Small intestine (tissue), 7 donors: Measurements from ENCODE around the gene ATOH8. TPM values are rescaled to one million over a fixed set of nuclear protein-coding genes. Genes with fewer than 3 reads are reported as not detected.

Experiments
- DNase-seq, 2 donors: peaks; one replicate each; pipeline versions ENCODE4 v3.0.0 to v3.0.0-alpha.2; 2013
- FAIRE-seq: peaks from 2 replicates; lab custom pipeline; 2012; peaks lifted over from hg19 to GRCh38; lab: Jason Lieb, UNC
- H3K27ac ChIP-seq, 3 donors: one replicate each; pipeline ENCODE4 v1.5.1; 2013; ENCODE audit warnings: low read length in 2 of 3, mild to moderate bottlenecking in 2 of 3, control low read depth in 1 of 3, inconsistent platforms in 1 of 3, low read depth in 1 of 3, moderate library complexity in 1 of 3
- H3K27me3 ChIP-seq, 3 donors: one replicate each; pipeline ENCODE4 v1.6.1; 2013; ENCODE audit warnings: low read length in 3 of 3, inconsistent platforms in 1 of 3; ENCODE audit not compliant: control insufficient read depth in 3 of 3, insufficient read depth in 3 of 3
- H3K36me3 ChIP-seq, 3 donors: one replicate each; pipeline ENCODE4 v1.6.1; 2013; ENCODE audit warnings: low read length in 3 of 3, inconsistent platforms in 1 of 3, low read depth in 1 of 3, mild to moderate bottlenecking in 1 of 3, moderate library complexity in 1 of 3; ENCODE audit not compliant: control insufficient read depth in 3 of 3, insufficient read depth in 2 of 3
- H3K4me1 ChIP-seq, 3 donors: one replicate each; pipeline ENCODE4 v1.6.1; 2013; ENCODE audit warnings: low read length in 2 of 3, inconsistent platforms in 1 of 3, low read depth in 1 of 3, mild to moderate bottlenecking in 1 of 3, moderate library complexity in 1 of 3; ENCODE audit not compliant: control insufficient read depth in 3 of 3, insufficient read depth in 2 of 3
- H3K4me3 ChIP-seq, 3 donors: one replicate each; pipeline ENCODE4 v1.5.1; 2013; ENCODE audit warnings: low read length in 3 of 3, control low read depth in 1 of 3, inconsistent platforms in 1 of 3, low read depth in 1 of 3, mild to moderate bottlenecking in 1 of 3, moderate library complexity in 1 of 3
- H3K9me3 ChIP-seq, 2 donors: one replicate each; pipeline ENCODE4 v1.6.1; 2013; ENCODE audit warnings: low read depth in 1 of 2, low read length in 1 of 2; ENCODE audit not compliant: control insufficient read depth in 2 of 2, insufficient read depth in 1 of 2
- WGBS, 3 donors: extraction: QIAGEN DNeasy Blood & Tissue Kit; methylation state at CpG; one replicate each; pipeline ENCODE4 v1.1.7; 2013; 5-methylcytosine and 5-hydroxymethylcytosine counted together
- polyA plus RNA-seq, 4 donors: library from polyadenylated mRNA; stranded (reverse) in 3 of 4; unstranded in 1 of 4; fragments of 200-250 nt in 3 of 4; fragments of 120-200 nt in 1 of 4; gene quantifications; one replicate each; pipeline versions ENCODE4 v1.2.1 to v1.2.3, GENCODE V29; 2013
- donor health status: healthy with polysubstance abuse.
- donor health status: control.
- donor health status: control.
- donor health status: Bipolar disorder and iron deficiency.
- donor health status: healthy.

Gene ATOH8
- polyA plus RNA-seq, 4 donors: 1.6 to 18.4 (median 3.7) TPM

GRCh38 chr2:85785027-85785822, 31.4 kb downstream of the ATOH8 start:
- DNase-seq: no peak

DNA sequence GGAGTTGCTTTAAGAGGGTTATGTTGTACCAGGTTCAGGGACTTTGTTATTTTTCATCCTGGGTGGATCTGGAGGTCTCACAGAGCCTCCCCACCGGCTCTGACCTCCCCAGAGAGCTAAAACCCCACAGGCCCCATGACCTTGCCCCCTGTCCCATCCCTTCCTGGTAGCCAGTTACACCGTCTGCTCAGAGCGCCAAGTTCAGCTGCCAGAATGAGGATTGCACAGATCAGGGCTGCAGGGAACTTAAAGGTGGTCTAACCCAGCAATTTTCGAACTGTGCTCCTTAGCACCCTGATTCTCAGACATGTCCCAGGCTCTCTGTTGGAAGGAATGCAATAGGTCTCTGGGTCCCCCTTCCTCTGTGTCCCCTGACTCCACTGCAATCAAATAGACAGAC, 32.1 kb downstream of the ATOH8 start:
- DNase-seq (no peak), FAIRE-seq (no peak)
- no peaks in the 10 kb centered on the region for H3K4me1 ChIP-seq
- H3K9me3 ChIP-seq: no peaks in the 10 kb centered on the region
- no peak overlapping the region for H3K4me3 ChIP-seq
- 71 to 80% (median 72%) methylated on average over 4 of the region's 4 CpGs for WGBS, 3 donors
- peaks cover 0 to 20% (median 0%) of the 10 kb centered on the region in 3 donors for H3K36me3 ChIP-seq
- H3K27ac ChIP-seq: no peak overlapping the region
- H3K27me3 ChIP-seq: peaks cover 0 to 6% (median 0%) of the 10 kb centered on the region in 3 donors

More at GRCh38 chr2:85785027-85785822, 31.4 kb downstream of the ATOH8 start:
- Histone ChIP-seq H3K36me3 (peaks cover 0 to 25% (median 0%) of the 10 kb centered on the region in 3 donors), H3K27me3 (peaks cover 0 to 6% (median 0%) of the 10 kb centered on the region in 3 donors), H3K9me3 (no peaks in the 10 kb centered on the region), H3K4me1 (no peaks in the 10 kb centered on the region), H3K4me3 (no peak overlapping the region), H3K27ac (no peak overlapping the region)
- no peak for FAIRE-seq
- 59 to 80% (median 76%) methylated on average over 23 to 25 of the region's 25 CpGs for whole genome bisulfite sequencing, 3 donors

- Histone ChIP-seq H3K27ac (no peak overlapping the region), H3K27me3 (peaks cover 0 to 6% (median 0%) of the 10 kb centered on the region in 3 donors), H3K4me1 (no peaks in the 10 kb centered on the region), H3K4me3 (no peak overlapping the region), H3K9me3 (no peaks in the 10 kb centered on the region), H3K36me3 (peaks cover 0 to 18% (median 0%) of the 10 kb centered on the region in 3 donors)
- DNase-seq (no peak), FAIRE-seq (no peak)
- 83 to 91% (median 91%) methylated on average over 7 of the region's 7 CpGs for WGBS, 3 donors
Observed at GRCh38 chr2:85786444-85786843, 32.7 kb downstream of the ATOH8 start.

- peaks cover 0 to 18% (median 0%) of the 10 kb centered on the region in 3 donors for H3K36me3 ChIP-seq
- no peak for DNase-seq
- no peaks in the 10 kb centered on the region for H3K4me1 ChIP-seq
- no peaks in the 10 kb centered on the region for H3K9me3 ChIP-seq
- FAIRE-seq: no peak
- no peak overlapping the region for H3K4me3 ChIP-seq
- no peak overlapping the region for H3K27ac ChIP-seq
- H3K27me3 ChIP-seq: peaks cover 0 to 6% (median 0%) of the 10 kb centered on the region in 3 donors
- 75 to 85% (median 79%) methylated on average over 14 of the region's 14 CpGs for WGBS, 3 donors
Observed at GRCh38 chr2:85786865-85787264, 33.1 kb downstream of the ATOH8 start.

DNA sequence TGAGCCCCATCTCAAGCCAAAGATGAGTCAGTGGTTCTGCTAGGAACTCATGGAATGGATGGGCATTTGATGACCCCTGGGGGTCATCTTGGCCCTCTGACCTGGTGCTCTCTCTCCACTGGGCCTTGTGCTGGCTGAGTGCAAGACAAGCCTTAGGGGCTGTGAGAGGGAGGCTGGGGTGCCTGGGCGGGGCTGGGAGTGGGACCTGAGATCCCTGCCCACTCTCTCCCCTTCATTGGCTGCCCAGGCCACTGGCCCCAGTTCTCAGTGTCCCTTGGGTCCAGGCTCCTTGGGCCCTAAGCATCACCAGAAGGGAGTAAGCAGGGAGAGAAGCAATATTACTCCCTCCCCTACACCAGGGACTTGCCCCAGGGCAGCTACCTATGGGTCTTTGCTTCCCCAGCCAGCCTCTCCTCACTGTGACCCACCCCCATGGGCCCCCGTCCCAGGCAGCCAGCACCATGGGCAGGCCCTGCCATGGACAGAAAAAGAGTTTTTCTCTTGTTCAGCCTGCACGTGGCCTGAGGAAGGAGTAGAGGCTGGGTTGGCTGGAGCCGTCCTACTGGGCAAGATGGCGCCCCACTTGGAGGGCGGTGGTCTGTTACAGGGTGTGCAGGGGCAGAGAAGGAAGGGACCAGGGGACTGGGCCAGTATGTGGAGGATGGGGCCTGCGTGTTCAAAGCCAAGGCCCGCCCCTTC, 33.6 kb downstream of the ATOH8 start:
- Histone ChIP-seq H3K27ac (no peak overlapping the region), H3K27me3 (peaks cover 0 to 6% (median 0%) of the 10 kb centered on the region in 3 donors), H3K9me3 (no peaks in the 10 kb centered on the region), H3K36me3 (peaks cover 0 to 18% (median 0%) of the 10 kb centered on the region in 3 donors), H3K4me3 (no peak overlapping the region), H3K4me1 (no peaks in the 10 kb centered on the region)
- FAIRE-seq (no peak), DNase-seq (no peak)
- 82 to 91% (median 85%) methylated on average over 8 of the region's 8 CpGs for WGBS, 3 donors

- H3K27me3 ChIP-seq: peaks cover 0 to 6% (median 0%) of the 10 kb centered on the region in 3 donors
- WGBS, 3 donors: 88 to 93% (median 89%) methylated on average over 6 of the region's 6 CpGs
- no peak for DNase-seq
- H3K27ac ChIP-seq: no peak overlapping the region
- peaks cover 0 to 16% (median 0%) of the 10 kb centered on the region in 3 donors for H3K36me3 ChIP-seq
- H3K9me3 ChIP-seq: no peaks in the 10 kb centered on the region
- no peak for FAIRE-seq
- H3K4me3 ChIP-seq: no peak overlapping the region
- no peaks in the 10 kb centered on the region for H3K4me1 ChIP-seq
Observed at GRCh38 chr2:85787981-85788340, 34.2 kb downstream of the ATOH8 start.

- DNase-seq (no peak), FAIRE-seq (no peak)
- Histone ChIP-seq H3K4me3 (no peak overlapping the region), H3K36me3 (peaks cover 0 to 16% (median 0%) of the 10 kb centered on the region in 3 donors), H3K4me1 (no peaks in the 10 kb centered on the region), H3K9me3 (no peaks in the 10 kb centered on the region), H3K27ac (no peak overlapping the region), H3K27me3 (peaks cover 0 to 6% (median 0%) of the 10 kb centered on the region in 3 donors)
- WGBS, 3 donors: 76 to 81% (median 80%) methylated on average over 3 of the region's 3 CpGs
Observed at GRCh38 chr2:85788603-85789002, 34.8 kb downstream of the ATOH8 start.

DNA sequence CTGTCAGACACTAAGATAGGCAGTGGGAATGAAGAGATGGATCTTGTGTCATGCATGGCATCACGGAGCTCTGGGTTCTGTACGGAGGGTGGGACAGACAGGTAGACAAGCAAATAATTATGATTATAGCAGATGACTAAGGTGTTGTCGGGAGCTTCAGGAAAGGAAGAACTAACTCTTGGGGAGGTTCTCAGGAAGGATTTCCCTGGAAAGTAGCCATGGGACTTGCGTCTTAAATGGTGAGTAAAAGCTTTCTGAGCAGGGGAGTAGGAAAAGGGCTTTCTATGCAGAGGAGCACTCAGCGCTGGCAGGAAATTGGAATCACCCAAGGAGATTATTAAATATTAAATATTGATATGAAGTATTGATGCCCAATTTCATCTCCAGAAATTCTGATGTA, 35.5 kb downstream of the ATOH8 start:
- H3K27me3 ChIP-seq: peaks cover 0 to 6% (median 0%) of the 10 kb centered on the region in 3 donors
- peaks cover 0 to 16% (median 0%) of the 10 kb centered on the region in 3 donors for H3K36me3 ChIP-seq
- 80 to 90% (median 87%) methylated on average over 5 of the region's 5 CpGs for WGBS, 3 donors
- H3K9me3 ChIP-seq: no peaks in the 10 kb centered on the region
- no peak overlapping the region for H3K27ac ChIP-seq
- H3K4me1 ChIP-seq: peaks cover 0 to 2% (median 0%) of the 10 kb centered on the region in 3 donors
- DNase-seq (no peak), FAIRE-seq (no peak)
- no peak overlapping the region for H3K4me3 ChIP-seq
